HAP-1 (cell line): ENCODE measurements around the gene COL16A1.

Experiments
- DNase-seq, 2 experiments: peaks; one replicate each; pipeline ENCODE4 v3.0.0-alpha.2; 2016 to 2020; ENCODE audit warnings: low spot score in 2 of 2
- H3K27me3 ChIP-seq: fragments of 250-450 bp; sonication (Bioruptor Pico); 2 replicates; pipeline ENCODE4 v1.5.1; 2020; ENCODE audit warnings: low read depth, mild to moderate bottlenecking, moderate library complexity
- H3K36me3 ChIP-seq: fragments of 250-450 bp; sonication (Bioruptor Pico); replicated peaks from 2 replicates; pipeline ENCODE4 v1.5.1; 2020; ENCODE audit warnings: mild to moderate bottlenecking
- H3K4me1 ChIP-seq: fragments of 250-450 bp; sonication (Bioruptor Pico); 2 replicates; pipeline ENCODE4 v1.5.1; 2020; ENCODE audit warnings: mild to moderate bottlenecking
- H3K4me3 ChIP-seq: fragments of 250-450 bp; sonication (Bioruptor Pico); 2 replicates; pipeline ENCODE4 v1.5.1; 2020; ENCODE audit warnings: mild to moderate bottlenecking, moderate library complexity
- H3K9me3 ChIP-seq: fragments of 250-450 bp; sonication (Bioruptor Pico); 2 replicates; pipeline ENCODE4 v1.5.1; 2020; ENCODE audit warnings: mild to moderate bottlenecking, moderate library complexity
- in situ Hi-C: fragments of 300-500 bp; cut with MboI; formaldehyde crosslinking; loops from 3 replicates; pipeline ENCODE4 v1.14.3; 2020; ENCODE audit warnings: low sequenced_read_pairs, inconsistent platforms, mixed read lengths

The COL16A1 gene

GRCh38 chr1:31742462-31743212 lies 38.8 kb upstream of the COL16A1 start:
- Histone ChIP-seq H3K9me3 (no peaks in the 10 kb centered on the region), H3K4me3 (no peak overlapping the region), H3K36me3 (no peaks in the 10 kb centered on the region; the same call in 1 of the 2 replicates), H3K27me3 (no peaks in the 10 kb centered on the region), H3K4me1 (no peaks in the 10 kb centered on the region)
- in situ Hi-C loops: no loop called here
- no peak for DNase-seq

GRCh38 chr1:31739346-31739745 lies 35.5 kb upstream of the COL16A1 start:
- Histone ChIP-seq H3K4me1 (no peaks in the 10 kb centered on the region), H3K36me3 (no peaks in the 10 kb centered on the region; the same call in 1 of the 2 replicates), H3K9me3 (no peaks in the 10 kb centered on the region), H3K4me3 (no peak overlapping the region), H3K27me3 (no peaks in the 10 kb centered on the region)
- in situ Hi-C loops: no loop called here
- DNase-seq: peak in 1 of 2 experiments; percentile 21

- in situ Hi-C loops: no loop called here
- DNase-seq: no peak
- no peaks in the 10 kb centered on the region for H3K27me3 ChIP-seq
- H3K36me3 ChIP-seq: no peaks in the 10 kb centered on the region; the same call in 1 of the 2 replicates
- H3K9me3 ChIP-seq: no peaks in the 10 kb centered on the region
- H3K4me3 ChIP-seq: no peak overlapping the region
- no peaks in the 10 kb centered on the region for H3K4me1 ChIP-seq
These were observed 32.9 kb upstream of the COL16A1 start for GRCh38 chr1:31736675-31737074.

GRCh38 chr1:31735571-31735970 lies 31.8 kb upstream of the COL16A1 start:
- Histone ChIP-seq H3K4me1 (no peaks in the 10 kb centered on the region), H3K36me3 (no peaks in the 10 kb centered on the region; the same call in 1 of the 2 replicates), H3K4me3 (no peak overlapping the region), H3K9me3 (no peaks in the 10 kb centered on the region), H3K27me3 (no peaks in the 10 kb centered on the region)
- in situ Hi-C loops: no loop called here
- no peak for DNase-seq

GRCh38 chr1:31734582-31735107 lies 30.8 kb upstream of the COL16A1 start:
- in situ Hi-C loops: no loop called here
- Histone ChIP-seq H3K27me3 (no peaks in the 10 kb centered on the region), H3K4me1 (no peaks in the 10 kb centered on the region), H3K9me3 (no peaks in the 10 kb centered on the region), H3K36me3 (no peaks in the 10 kb centered on the region; the same call in 1 of the 2 replicates), H3K4me3 (no peak overlapping the region)
- no peak for DNase-seq

DNA sequence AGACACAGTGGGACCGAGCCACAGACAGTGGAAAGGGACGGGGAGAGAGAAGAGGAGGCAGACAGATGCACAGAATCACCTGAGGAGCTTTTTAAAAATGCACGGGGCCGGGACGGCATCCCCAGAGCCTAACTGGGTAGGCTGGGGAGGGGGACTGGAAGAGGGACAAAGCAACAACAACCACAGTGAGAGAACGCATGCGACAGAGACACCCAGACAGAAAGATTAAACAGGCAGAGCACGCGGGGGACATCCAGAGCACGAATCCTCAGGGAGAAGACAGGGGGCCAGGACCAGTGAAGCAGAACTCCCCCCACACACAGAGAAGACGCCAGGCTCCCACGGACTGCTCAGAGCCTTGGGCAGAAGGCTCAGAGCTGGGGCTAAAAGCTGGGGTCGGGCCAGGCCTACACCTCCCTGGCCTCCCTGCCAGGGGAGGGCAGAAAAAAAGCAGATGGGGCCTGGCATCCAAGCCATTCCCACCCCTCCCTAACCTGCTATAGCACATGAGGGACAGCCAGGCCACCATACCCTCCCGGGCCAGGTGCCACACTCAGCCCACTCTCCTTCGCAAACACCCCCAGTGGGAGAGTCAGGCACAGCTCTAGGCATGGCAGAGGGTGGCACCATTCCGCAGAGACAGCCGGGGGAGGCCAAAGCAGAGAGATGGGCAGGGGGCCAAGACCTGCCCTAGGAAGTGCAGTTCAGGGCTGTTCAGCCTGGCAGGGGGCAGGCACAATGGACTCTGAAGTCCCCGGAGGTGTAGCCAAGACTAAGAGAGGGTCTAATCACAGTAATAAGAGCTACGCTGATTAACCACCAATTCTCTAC lies 29.8 kb upstream of the COL16A1 start:
- no peaks in the 10 kb centered on the region for H3K4me1 ChIP-seq
- H3K27me3 ChIP-seq: no peaks in the 10 kb centered on the region
- H3K36me3 ChIP-seq: no peaks in the 10 kb centered on the region
- in situ Hi-C loops: no loop called here
- no peak for DNase-seq
- H3K9me3 ChIP-seq: no peaks in the 10 kb centered on the region
- H3K4me3 ChIP-seq: no peak overlapping the region

GRCh38 chr1:31732751-31733289 lies 29.0 kb upstream of the COL16A1 start:
- no peaks in the 10 kb centered on the region for H3K9me3 ChIP-seq
- DNase-seq: no peak
- H3K27me3 ChIP-seq: no peaks in the 10 kb centered on the region
- in situ Hi-C loops: no loop called here
- H3K36me3 ChIP-seq: no peaks in the 10 kb centered on the region
- H3K4me3 ChIP-seq: no peak overlapping the region
- H3K4me1 ChIP-seq: no peaks in the 10 kb centered on the region

GRCh38 chr1:31732343-31732742 lies 28.5 kb upstream of the COL16A1 start:
- in situ Hi-C loops: no loop called here
- Histone ChIP-seq H3K9me3 (no peaks in the 10 kb centered on the region), H3K4me1 (no peaks in the 10 kb centered on the region), H3K4me3 (no peak overlapping the region), H3K36me3 (no peaks in the 10 kb centered on the region), H3K27me3 (no peaks in the 10 kb centered on the region)
- no peak for DNase-seq

- no peaks in the 10 kb centered on the region for H3K36me3 ChIP-seq
- no peaks in the 10 kb centered on the region for H3K27me3 ChIP-seq
- in situ Hi-C loops: no loop called here
- H3K4me1 ChIP-seq: no peaks in the 10 kb centered on the region
- DNase-seq: no peak
- no peaks in the 10 kb centered on the region for H3K9me3 ChIP-seq
- H3K4me3 ChIP-seq: no peak overlapping the region
These were observed 27.3 kb upstream of the COL16A1 start for GRCh38 chr1:31731049-31731565.

- Histone ChIP-seq H3K36me3 (no peaks in the 10 kb centered on the region), H3K9me3 (no peaks in the 10 kb centered on the region), H3K27me3 (no peaks in the 10 kb centered on the region), H3K4me3 (no peak overlapping the region), H3K4me1 (no peaks in the 10 kb centered on the region)
- in situ Hi-C loops: no loop called here
- no peak for DNase-seq
These were observed 26.7 kb upstream of the COL16A1 start for GRCh38 chr1:31730336-31731048.

DNA sequence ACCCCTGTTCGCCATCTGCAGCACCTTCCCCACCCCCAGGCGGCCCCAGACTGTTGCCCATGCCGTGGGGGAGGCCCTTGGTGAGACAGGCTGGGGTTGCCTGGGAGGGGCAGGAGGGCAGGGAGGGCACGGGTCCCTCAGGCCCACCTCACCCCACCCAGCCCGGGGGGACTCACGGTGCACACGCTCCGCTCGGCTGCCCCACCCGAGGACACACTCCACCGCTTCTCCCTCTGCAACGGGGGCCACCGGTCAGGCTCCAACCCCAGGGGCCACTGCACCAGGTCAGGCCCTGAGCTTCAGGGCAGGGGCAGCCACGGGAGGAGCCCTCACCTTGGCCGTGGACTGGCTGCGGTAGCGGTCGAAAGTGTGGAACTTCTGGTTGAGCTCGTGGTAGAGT lies 24.0 kb upstream of the COL16A1 start:
- in situ Hi-C loops: no loop called here
- no peak overlapping the region for H3K4me3 ChIP-seq
- no peaks in the 10 kb centered on the region for H3K27me3 ChIP-seq
- H3K4me1 ChIP-seq: no peaks in the 10 kb centered on the region
- no peaks in the 10 kb centered on the region for H3K36me3 ChIP-seq
- no peak for DNase-seq
- H3K9me3 ChIP-seq: no peaks in the 10 kb centered on the region

GRCh38 chr1:31727195-31727594 lies 23.4 kb upstream of the COL16A1 start:
- H3K36me3 ChIP-seq: no peaks in the 10 kb centered on the region
- H3K4me3 ChIP-seq: no peak overlapping the region
- in situ Hi-C loops: no loop called here
- H3K9me3 ChIP-seq: no peaks in the 10 kb centered on the region
- no peaks in the 10 kb centered on the region for H3K27me3 ChIP-seq
- no peaks in the 10 kb centered on the region for H3K4me1 ChIP-seq
- DNase-seq: no peak

DNA sequence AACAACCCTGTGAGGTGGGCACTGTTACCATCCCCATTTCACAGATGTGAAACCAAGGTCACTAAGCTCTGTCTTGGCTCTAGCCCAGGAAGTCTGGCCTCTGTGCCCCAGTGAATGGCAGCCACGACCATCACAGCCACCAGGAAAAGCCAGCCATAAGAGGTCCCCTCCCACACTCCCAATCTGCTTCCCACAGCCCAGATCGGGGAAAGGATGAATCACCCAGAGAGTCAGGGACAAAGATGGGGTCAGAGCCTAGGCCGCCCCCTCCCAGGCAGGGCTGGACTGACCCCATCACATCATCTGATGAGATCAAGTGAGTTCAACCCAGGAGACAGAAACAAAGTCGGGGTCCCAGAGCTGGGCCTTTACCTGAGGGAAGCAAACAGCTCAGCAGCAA lies 22.9 kb upstream of the COL16A1 start:
- H3K36me3 ChIP-seq: no peaks in the 10 kb centered on the region
- H3K9me3 ChIP-seq: no peaks in the 10 kb centered on the region
- H3K27me3 ChIP-seq: no peaks in the 10 kb centered on the region
- no peak for DNase-seq
- H3K4me3 ChIP-seq: no peak overlapping the region
- in situ Hi-C loops: no loop called here
- H3K4me1 ChIP-seq: no peaks in the 10 kb centered on the region
